Uterus (tissue), 2 donors: ENCODE measurements around the gene VASH2.

Experiments used
- CTCF ChIP-seq, 4 experiments: fragments of 200-600 bp in 2 of 4; fragments of 450-650 bp in 2 of 4; sonication (generic) in 2 of 4; IDR thresholded peaks; one replicate each; pipeline ENCODE4 v1.5.1; 2016 to 2019; ENCODE audit warnings: antibody characterized with exemption in 4 of 4, mild to moderate bottlenecking in 2 of 4, moderate library complexity in 1 of 4
- POLR2A ChIP-seq, 2 donors: fragments of 450-650 bp; IDR thresholded peaks; one replicate each; pipeline ENCODE4 v1.6.1; 2016; ENCODE audit warnings: antibody characterized with exemption in 2 of 2, mild to moderate bottlenecking in 1 of 2, moderate library complexity in 1 of 2

GRCh38 chr1:212946872-212947271, 3.5 kb upstream of the VASH2 start:
- TF ChIP-seq CTCF (IDR thresholded peaks at IDR 0.05) (no peak), POLR2A (IDR thresholded peaks at IDR 0.05) (no peak)
